Measurements from ENCODE around the gene GOSR2. TPM values are rescaled to one million over a fixed set of nuclear protein-coding genes. Genes with fewer than 3 reads are reported as not detected.

The GOSR2 gene
- total and polyA plus RNA-seq, 2 donors (not counting 3 experiments of a cell fraction or from before 2014, with no cell fraction given): 48.6 to 54.7 TPM

GRCh38 chr17:46886310-46886663 is 36.7 kb upstream of the GOSR2 start:
- Histone ChIP-seq H3K79me2 (ENCODE audit: control insufficient read depth, insufficient read depth, low read length) (no peaks in the 10 kb centered on the region), H4K20me1 (replicated peaks; ENCODE audit: control insufficient read depth, extremely low read depth, insufficient read depth, low read length) (no peaks in the 10 kb centered on the region), H3K4me2 (ENCODE audit: insufficient read depth, low read length) (no peak overlapping the region), H3K4me3 (replicated peaks in 1 of 3; ENCODE audit: insufficient read depth in 1 of 3, low read depth in 1 of 3, low read length in 3 of 3) (no peak overlapping the region), H3K9me3 (replicated peaks; ENCODE audit: control insufficient read depth, insufficient read depth, low read length) (no peaks in the 10 kb centered on the region), H3K9ac (replicated peaks; ENCODE audit: extremely low read depth, insufficient read depth, low read length) (no peak overlapping the region), H2AFZ (ENCODE audit: low read depth, low read length) (no peak overlapping the region), H3K36me3 (ENCODE audit: control insufficient read depth in 2 of 2, extremely low read depth in 1 of 2, insufficient read depth in 2 of 2, low read length in 2 of 2) (no peaks in the 10 kb centered on the region), H3K4me1 (ENCODE audit: control insufficient read depth, extremely low read depth, insufficient read depth, low read length) (no peaks in the 10 kb centered on the region), H3K27me3 (ENCODE audit: control insufficient read depth in 2 of 2, insufficient read depth in 2 of 2, low read length in 2 of 2) (peaks cover 10 to 13% of the 10 kb centered on the region in 2 experiments), H3K27ac (ENCODE audit: insufficient read depth, low read depth, low read length) (no peak overlapping the region), H3K9me1 (replicated peaks; ENCODE audit: control insufficient read depth, extremely low read depth, insufficient read depth, low read length) (no peaks in the 10 kb centered on the region)
- BruUV-seq (replicated peaks): no TSS peak
- TF ChIP-seq MAX (IDR thresholded peaks at IDR 0.05; ENCODE audit: insufficient read depth, insufficient read length) (no peak), GATA2 (IDR thresholded peaks at IDR 0.05; ENCODE audit: insufficient read depth, insufficient read length, low read depth, low read length) (no peak), MYC (IDR thresholded peaks at IDR 0.05; ENCODE audit: low read depth, low read length) (no peak), FOS (IDR thresholded peaks at IDR 0.05; ENCODE audit: borderline replicate concordance, insufficient read depth, low read length) (no peak), EZH2 (IDR thresholded peaks at IDR 0.05; ENCODE audit: borderline replicate concordance, low read depth, low read length, severe bottlenecking) (no peak), POLR2AphosphoS5 (IDR thresholded peaks at IDR 0.05; ENCODE audit: insufficient read depth, low read depth, low read length) (no peak), JUN (IDR thresholded peaks at IDR 0.05; ENCODE audit: borderline replicate concordance, insufficient read depth, insufficient read length, low read depth) (no peak), POLR2A (IDR thresholded peaks at IDR 0.05; ENCODE audit: low read depth, low read length) (no peak), CTCF (IDR thresholded peaks at IDR 0.05; ENCODE audit: extremely low read depth in 1 of 2, insufficient read depth in 1 of 2, low read depth in 1 of 2, low read length in 2 of 2) (no peak)
- intact Hi-C loops (cut with micrococcal nuclease): no loop called here
- DNase-seq (ENCODE audit: low read depth, low spot score) (no peak), FAIRE-seq (no peak)
- CTCF ChIA-PET: interaction anchor here (0.8 kb wide), 1 partner anchor 56 kb away, joined by 4 read pairs; no protein-coding TSS in a partner anchor
- dilution Hi-C loops (cut with MboI; ENCODE audit: extremely low pct_ligation_motif_present, low sequenced_read_pairs): no loop called here
- POLR2A ChIA-PET: no interaction called here
